SW480 (cell line): ENCODE results near the gene ATG16L2.
A peak's percentile ranks its signal among the peaks of the same experiment; 100 is the strongest.
"Not testable (repeated sequence)": the region's sequence is repeated elsewhere in the genome, so short reads cannot be mapped to it uniquely, and the experiment has no call there.

ENCODE experiments used
- DNase-seq: peaks from one replicate; pipeline ENCODE4 v3.0.0-alpha.2; 2016; ENCODE audit warnings: low spot score

ATG16L2 gene

DNA sequence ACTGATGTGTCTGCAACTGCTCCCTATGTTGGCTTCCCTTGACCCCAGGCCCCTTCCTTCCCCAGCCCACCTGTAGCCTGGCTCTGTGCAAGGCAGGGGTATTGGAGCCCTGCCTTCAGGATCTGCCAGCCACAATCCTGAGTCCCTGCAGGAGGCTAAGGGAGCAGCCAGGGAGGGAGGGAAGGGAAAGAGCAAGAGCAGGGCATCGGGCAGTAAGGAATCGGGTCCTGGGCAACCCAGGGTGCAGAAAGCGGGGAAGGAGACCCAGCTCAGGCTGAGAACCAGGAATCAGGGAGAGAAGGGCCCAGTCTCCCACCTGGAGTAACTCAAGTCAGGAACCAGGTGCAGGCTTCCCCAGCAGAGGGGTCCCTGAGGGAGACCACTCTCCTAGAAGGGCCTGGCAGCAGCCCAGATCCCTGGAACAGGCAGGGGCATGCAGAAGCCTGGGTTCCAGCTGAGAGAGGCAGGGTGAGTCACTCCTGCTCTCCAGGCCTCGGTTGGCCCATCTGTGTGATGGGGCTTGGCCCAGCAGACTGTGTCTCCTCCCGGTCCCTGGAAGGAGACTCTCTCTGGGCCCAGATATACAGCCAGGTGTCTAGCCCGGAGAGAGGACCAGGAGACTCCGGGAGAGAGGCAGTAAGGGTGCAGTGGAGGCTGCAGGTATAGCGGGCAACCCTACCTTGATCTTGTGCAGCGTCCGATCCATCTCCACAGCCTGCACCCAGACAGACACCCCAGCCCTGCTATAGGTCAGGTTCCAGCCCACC, 33.7 kb upstream of the ATG16L2 start:
- no peak for DNase-seq

DNA sequence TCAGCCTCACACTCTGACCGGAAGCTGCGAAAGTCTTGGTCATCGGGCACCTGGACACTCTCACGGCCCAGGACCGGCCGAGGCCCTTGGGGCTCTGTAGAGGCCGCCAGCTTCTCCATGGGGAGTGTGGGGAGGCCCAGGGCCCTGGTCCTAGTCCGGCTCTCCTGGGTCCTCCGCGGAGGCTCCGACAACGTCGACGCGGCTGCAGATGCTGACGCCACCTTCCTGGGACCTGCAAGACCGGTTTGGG, 33.2 kb upstream of the ATG16L2 start:
- no peak for DNase-seq

DNA sequence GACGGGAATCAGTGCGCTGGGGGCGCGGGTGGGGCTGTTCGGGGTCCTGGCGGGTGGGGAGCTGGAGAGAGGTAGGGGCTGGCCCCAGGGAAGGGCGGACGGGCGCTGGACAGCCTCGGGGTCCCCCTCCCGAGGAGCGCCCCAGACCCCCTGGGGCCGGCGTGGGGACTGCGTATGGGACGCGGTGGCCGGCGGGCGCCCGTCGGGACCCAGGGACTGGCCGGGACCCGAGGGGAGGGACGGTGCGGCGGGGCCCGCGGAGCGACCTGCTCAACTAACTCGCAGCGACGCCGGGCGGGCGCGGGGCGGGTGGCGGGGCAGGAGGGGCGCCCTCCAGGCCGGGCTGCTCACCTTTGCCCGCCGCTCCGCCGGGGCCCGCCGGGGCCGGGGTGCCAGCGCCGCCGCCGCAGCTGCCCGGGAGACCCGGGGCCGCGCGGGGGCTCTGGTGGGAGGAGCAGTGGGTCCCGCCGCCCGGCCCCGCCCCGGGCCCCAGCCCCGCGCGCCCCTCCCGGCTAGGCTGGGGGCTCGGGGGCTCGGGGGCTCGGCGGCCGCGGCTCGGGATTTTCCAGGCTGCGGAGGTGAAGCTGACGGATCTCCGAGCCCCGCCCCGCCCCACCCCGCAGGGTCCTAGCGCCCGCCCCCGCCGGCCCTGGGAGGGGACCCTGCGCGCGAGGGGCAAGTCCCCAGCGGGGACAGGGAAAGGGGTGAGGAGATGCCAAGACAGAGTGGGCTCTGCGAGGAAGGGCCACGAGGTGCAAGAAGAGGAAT, 32.7 kb upstream of the ATG16L2 start:
- DNase-seq: no peak

DNA sequence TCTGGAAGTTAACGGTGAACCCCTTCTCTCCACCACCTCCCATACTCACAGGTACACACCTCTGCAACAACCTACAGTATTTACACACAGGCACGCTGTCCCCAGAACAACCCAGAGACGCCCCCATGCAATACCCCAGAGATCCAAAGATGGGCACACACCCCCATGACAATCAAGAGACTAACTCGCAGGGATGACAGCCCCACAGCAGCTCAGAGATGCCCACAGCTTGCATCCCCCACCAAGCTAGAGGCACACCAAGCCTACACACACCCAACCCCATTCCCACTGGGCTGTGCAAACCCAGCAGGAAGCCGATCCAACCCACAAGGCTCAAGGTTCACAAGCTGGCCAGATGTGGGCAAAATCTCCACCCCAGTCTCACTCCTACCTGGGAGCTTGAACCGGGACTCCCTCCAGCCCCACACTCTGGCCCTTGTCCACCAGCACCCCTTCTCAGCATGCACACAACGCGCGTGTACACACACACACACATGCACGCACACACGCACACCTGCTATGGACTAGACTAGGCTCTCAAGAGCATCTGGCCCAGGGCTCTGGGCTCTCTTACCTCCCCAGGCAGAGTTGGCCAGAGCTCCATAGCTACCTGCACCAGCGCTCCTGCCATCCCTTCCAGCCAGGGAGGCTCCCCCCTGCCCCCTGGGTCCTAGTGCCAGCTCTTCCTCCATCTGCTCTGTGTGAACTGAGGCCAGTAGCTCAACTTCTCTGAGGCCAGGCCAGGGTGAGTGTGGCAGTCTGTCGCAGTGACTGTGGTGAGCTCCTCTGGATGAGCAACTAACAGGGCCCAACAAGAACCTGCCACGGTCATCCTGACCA, 31.9 kb upstream of the ATG16L2 start:
- peak; percentile 71 for DNase-seq

DNA sequence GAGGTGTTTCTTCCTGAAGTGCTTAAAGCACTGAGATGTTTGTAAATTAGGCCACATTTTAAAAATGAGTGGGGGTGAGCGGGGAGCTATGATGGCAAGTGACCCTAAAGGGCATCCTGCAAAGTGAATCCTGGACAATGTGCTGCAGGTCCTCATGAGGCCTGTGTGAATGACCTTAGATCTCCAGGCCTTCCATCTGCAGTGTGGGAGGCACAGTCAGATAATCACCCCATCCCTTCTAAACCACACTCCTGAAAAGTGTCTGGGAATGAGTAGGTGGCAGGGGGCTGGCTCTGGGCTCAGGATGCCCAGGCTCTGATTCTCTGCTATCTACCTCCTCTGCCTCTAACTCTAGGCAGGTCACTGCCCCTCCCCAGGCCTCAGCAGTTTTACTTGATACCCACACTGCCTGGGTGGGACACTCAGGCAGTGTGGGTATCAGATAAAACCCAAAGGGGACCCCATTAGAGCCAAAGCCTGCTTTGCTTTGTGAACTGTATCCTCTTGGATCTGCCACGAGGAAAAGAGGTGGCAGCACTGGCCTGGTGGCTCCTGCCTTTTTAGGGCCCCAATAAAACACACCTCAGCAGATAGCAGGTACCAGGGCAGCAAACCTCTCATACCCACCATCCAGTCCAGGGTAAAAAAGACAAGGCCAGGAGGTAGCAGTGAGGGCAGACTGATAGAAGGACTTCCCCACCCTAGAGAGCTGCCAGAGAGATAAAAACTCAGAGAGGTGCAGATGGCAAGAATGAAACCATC, 30.9 kb upstream of the ATG16L2 start:
- no peak for DNase-seq

DNA sequence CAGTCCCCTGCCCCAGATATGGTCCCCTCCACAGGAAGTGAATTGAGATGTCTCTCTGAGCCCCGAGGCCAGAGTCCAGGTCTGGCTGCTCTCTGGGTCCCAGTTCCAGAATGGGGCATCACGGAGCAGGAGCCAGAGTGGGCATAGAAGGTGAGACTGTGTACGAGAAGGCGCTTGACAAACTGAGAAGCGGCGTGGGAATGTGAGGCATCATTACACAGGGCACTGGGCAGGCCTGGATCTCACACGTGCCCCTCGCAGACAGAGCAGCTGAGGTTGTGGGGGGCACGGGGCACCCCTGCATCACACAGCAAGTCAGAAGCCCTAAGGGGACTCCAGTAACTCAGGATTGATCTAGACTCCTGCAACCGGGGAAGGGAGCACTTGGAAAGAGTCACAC, 29.5 kb upstream of the ATG16L2 start:
- no peak for DNase-seq

DNA sequence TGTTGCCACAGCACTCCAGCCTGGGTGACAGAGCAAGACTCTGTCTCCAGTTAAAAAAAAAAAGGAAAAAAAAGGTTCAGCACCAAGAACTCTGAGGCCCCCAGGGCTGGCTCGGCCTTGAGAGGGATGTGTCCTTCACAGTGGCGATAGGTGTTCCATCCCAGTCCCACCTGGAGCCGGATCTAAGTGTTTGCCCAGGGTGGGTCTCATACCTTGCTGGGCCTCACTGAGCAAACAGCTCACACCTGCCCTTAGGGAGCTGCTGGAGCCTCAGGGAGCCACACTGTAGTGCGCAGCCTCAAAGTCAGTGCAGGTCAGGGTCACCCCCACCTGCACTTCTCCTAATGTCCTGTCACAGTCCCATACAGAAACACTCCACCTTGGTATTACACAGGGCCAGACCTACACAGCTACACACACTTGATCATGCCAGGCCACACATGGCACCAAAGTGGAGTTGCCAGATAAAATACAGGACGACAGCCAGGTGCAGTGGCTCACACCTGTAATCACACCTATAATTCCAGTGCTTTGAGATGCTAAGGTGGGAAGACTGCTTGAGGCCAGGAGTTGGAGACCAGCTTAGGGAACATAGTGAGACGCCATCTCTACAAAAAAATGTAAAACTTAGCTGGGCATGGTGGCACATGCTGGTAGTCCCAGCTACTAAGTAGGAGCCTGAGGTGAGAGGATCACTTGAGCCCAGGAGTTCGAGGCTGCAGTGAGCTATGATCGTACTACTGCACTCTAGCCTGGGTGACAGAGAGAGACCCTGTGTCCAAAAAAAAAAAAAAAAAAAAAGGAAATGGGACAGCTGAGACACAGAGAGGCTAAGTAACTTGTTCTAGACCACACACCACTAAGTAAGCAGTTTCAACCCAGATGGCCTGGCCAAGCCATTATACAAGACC, 27.7 kb upstream of the ATG16L2 start:
- DNase-seq: peak; percentile 86

DNA sequence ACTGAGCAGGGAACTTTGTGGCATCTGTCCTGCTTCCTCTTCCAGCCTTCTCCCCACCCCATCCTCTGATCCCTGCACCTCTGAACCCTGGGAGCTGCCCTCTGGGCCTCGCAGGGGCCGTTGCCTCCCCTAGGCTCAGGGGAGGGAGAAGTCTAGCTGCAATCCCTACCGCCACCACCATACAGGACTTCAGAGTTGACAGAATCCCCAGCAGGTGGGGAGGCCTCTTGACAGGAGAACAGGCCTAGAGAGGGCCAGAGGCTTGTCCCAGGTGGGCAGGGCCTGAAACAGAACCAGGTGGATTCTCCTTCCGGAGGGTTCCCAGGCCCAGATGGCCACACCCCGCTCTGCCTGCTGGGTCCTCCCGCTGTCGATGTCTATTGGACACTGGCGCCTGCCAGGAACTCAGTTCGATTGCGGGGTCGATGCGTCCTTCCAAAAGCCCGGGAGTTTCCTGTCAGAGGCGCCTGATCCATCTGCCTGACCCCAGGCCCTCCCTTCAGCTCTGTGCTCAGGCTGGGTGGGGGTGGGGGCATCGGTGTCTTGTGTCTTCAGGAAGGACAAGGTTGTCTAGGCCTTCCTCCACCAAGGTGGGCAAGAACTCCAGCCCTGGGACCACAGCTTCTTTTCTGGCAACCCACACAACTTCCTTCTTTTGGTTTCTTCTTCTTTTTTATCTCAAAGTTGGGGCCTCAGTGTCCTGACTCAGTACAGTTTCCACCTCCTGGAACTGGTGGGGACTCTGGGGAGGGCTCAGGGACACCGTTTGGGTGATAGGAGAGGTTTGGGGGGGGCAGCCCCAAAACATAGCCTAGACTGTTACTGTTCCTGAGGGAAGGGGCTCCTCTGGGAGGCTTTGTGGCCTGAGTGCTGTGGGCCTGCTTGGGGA, 26.8 kb upstream of the ATG16L2 start:
- DNase-seq: peak; percentile 94

DNA sequence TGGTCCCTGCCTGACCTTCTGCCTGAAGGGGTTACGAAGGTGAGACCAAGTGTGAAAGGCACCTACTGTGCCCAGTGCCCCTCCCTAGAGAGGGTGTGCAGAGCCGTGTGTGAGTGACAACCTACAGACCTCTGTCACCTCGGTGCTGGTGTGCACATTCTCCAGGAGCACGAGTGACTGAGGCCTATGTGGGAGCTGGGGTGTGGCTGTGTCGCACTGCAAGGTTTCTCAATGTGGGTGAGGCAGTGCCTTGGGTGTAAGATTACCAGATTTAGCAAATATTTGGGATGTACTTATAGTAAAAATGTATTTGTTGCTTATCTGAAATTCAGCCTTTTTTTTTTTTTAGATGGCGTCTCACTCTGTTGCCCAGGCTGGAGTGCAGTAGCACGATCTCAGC, 26.0 kb upstream of the ATG16L2 start:
- no peak for DNase-seq

DNA sequence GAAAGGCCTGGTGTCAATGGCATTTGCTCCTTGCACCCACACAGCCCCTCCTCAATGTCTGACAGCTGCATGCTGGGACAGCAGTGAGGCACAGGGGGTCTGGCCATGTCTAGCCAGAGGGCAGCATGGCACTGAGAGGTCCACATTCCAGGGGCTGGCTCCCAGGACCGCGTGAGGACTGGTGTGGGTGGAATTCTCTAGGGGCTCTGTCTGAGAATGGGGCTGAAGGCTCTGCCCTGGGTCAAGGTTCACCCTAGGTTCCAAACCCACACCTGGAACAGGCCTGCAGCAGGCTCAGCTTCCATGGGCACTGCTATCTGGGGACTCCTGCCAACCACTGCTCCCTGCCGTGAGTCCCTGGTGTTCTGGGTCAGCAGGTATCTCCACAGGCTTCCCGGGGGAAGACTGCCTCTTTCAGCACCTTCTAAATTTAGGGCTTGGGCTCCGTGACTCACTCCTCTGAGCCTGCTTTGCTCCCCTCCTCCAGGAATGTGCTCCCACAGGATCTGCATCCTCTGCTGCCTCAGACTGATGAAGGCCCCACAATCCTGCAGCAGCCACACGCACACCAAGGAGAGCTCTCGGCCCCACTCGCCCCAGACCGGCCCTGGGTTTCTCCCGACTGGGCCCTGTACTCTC, 24.6 kb upstream of the ATG16L2 start:
- DNase-seq: no peak

DNA sequence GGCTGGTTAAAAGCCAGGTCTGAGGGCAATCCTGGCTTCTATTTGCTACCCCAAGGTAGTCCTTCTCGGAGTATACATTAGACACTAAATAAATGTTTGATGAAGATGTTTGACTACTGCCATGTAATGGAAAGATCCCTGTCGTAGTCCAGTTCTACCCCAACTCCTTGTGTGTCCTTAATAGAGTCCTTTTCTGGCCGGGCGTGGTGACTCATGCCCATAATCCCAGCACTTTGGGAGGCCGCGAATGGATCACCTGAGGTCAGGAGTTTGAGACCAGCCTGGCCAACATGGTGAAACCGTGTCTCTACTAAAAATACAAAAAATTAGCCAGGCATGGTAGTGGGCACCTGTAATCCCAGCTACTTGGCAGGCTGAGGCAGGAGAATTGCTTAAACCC, 23.0 kb upstream of the ATG16L2 start:
- not testable (repeated sequence) for DNase-seq

DNA sequence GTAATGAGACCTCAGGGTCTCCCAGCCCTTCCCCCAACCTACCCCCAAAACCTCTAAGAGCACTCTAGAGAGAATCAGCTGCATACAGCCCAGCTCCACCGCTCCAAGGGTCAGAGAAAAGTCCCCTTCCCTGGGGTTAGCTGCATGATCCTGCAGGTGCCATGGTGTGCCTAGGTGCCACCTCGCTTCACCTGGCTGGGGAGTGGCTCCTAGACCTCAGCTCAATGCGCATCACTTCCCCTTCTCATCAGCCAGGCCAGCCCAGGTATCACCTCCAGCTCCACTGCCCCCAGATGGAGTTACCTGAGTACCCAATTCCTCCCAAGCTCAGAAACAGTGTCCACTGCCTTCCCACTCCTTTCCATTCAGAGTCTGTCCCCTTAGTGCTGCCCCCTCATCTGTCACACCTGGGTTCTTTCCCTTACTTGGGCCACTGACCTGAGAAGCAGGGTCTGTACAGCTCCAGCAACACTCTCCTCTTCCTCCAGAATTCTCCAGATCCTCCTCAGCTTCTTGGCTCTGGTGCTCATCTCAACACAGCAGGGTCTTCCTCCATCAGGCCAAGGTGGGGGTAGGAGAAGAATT, 21.7 kb upstream of the ATG16L2 start:
- DNase-seq: no peak

DNA sequence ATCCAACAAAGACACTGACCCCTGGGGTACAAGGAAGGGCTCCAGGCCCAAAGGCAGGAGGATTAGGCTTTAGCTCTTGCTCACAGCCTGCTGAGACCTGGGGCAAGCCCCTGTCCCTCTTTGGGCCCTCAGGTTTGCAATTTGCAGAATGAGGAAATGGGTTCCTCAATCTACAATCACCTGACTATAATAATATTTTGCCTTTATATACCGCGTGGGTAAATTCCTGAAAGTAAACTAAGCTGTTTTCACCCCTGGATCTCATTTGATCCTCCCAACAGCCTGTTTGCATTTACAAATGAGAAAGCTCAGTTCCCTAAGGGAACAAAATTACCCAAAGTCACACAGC, 21.2 kb upstream of the ATG16L2 start:
- no peak for DNase-seq

DNA sequence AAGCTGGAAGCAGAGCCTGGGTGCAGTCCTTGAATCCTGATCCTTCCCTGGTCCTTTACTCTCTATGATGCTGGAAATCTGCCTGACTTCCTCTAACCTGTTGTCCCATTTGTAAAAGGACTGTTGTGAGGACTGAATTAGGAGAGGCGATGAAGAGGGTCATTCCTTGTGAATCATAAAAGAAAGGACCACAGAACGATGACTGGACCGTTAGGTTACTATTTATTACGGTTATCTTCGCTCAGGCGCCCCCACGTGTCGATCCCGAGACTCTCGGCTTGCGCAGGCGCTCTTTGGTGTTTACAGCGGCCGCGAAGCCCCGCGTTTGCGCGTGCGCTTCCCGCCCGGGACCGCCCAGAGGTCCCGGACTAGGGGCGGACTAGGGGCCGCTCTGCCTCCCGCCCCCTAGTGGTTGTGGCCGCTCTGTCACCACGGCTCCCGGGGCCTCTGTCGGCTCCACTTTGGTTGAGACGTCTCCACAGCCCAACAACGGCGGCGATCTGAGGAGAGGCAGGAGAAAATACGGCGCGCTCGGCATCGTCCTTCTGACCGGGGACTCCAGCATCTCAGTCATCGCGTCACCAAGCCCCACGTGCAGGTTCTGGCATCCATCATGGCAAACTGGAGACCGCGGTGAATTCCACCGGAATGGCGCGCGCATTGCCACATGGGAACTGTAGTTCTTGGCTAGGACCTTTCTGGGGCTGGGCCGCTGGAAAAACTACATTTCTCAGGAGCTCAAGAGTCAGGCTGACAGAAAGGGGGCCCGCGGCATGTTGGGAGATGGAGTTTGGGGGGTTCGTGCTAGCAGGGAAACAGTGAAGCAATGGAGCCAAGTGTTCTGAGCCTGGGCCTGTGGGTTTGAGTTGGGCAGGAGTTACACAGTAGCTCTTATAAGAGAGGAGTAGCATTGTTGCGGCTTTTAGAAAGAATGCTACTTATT, 20.5 kb upstream of the ATG16L2 start, which contains the start of gene STARD10:
Gene STARD10 (minus strand): TSS at position 623 of the 943 bp plus-strand sequence. CDS start 12,866 bp downstream, outside the sequence.
- peak; percentile 92 for DNase-seq

DNA sequence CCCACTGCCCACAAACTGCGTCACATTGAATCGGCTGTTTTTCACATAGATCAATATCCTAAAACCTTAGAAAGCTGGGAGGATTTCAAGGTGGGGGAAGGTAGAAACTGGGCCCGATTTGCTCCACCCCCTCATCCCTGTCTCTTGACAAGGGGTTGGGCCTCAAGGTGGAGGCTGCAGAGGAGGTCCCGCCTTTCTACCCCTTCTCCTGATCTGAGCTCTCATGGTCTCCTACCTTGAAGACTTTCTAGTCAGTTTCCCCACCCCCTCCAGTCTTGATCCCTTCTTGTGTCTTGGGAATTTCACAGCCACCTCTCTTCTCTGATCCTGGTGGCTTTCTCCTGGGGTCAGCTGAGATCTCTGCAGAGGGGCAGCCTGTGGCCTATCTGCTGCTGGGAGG, 15.8 kb upstream of the ATG16L2 start:
- no peak for DNase-seq

DNA sequence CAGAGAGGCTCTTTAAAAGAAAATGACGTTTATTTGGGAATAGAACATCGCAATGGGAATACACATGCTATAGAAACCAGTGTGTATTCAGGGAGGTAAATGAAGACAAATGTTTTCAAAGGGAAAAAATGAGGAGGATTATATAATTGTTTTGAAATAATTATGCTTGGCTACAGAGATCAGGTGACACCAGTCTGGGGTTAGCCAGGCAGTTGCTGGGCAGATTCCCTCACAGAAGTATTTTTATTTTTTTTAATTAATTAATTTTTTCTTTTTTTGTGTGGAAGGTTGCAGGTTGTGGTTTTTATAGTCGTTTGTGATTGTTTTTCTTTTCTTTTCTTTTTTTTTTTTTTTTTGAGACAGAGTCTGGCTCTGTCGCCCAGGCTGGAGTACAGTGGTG, 14.8 kb upstream of the ATG16L2 start:
- no peak for DNase-seq

DNA sequence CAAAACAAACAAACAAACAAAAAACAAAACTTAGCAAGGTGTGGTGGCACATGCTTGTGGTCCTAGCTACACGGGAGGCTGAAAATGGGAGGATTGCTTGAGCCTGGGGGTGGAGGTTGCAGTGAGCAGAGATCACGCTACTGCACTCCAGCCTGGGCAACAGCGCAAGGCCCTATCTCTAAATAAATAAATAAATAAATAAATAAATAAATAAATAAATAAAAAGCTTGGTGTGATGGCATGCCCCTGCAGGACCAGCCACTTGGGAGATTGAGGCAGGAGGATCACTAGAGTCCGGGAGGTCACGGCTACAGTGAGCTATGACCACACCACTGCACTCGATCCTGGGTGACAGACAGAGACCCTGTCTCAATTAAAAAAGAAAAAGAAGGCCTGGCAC, 11.4 kb upstream of the ATG16L2 start:
- no peak for DNase-seq

DNA sequence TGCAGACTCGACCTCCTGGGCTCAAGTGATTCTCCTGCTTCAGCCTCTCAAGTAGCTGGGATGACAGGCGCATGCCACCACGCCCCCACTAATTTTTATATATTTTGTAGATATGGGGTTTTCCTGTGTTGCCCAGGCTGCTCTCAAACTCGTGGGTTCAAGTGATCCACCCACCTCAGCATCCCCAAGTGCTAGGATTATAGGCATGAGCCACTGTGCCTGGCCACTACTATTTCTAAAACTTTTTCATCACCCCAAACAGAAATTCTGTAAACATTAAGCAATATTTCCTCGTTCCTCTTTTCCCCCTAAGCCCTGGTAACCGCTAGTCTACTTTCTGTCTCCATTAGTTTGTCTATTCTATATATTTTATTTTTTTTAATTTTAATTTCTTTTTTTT, 9.0 kb upstream of the ATG16L2 start:
- no peak for DNase-seq
